Psoas muscle (tissue), 8 donors: ENCODE data around the gene CNGB1. TPM values are rescaled to one million over a fixed set of nuclear protein-coding genes. Genes with fewer than 3 reads are reported as not detected.

Source experiments
- ATAC-seq, 4 donors: fragments of 200-7000 bp; cut with Tn5 transposase; one replicate each; pipeline ENCODE4 v1.9.1; 2020; ENCODE audit warnings: moderate library complexity in 3 of 4, mild to moderate bottlenecking in 2 of 4
- DNase-seq, 2 donors: peaks; one replicate each; pipeline ENCODE4 v3.0.0-alpha.2; 2020
- H3K27ac ChIP-seq: fragments of 200-600 bp; one replicate; pipeline ENCODE4 v1.8.0; 2022
- H3K27me3 ChIP-seq, 3 donors: fragments of 200-600 bp in 1 of 3; one replicate each; pipeline versions ENCODE4 v1.6.1 to v1.8.0; 2013 to 2022; ENCODE audit warnings: low read length in 2 of 3, mild to moderate bottlenecking in 2 of 3, moderate library complexity in 1 of 3; ENCODE audit not compliant: insufficient read depth in 3 of 3
- H3K36me3 ChIP-seq, 2 donors: fragments of 200-600 bp in 1 of 2; one replicate each; pipeline versions ENCODE4 v1.6.1 to v1.8.0; 2013 to 2022; ENCODE audit warnings: low read depth in 1 of 2, mild to moderate bottlenecking in 1 of 2, moderate library complexity in 1 of 2; ENCODE audit not compliant: insufficient read depth in 1 of 2
- H3K4me1 ChIP-seq: fragments of 200-600 bp; one replicate; pipeline ENCODE4 v1.8.0; 2022
- H3K4me3 ChIP-seq: fragments of 200-600 bp; one replicate; pipeline ENCODE4 v1.8.0; 2022; ENCODE audit warnings: mild to moderate bottlenecking
- H3K9me3 ChIP-seq: fragments of 200-600 bp; one replicate; pipeline ENCODE4 v1.8.0; 2022
- WGBS, 3 donors: extraction: QIAGEN DNeasy Blood & Tissue Kit; methylation state at CpG; one replicate each; pipeline versions ENCODE4 v1.1.6 to v1.1.7; 2013; 5-methylcytosine and 5-hydroxymethylcytosine counted together
- intact Hi-C, 2 donors: fragments of 100-400 bp; cut with DNase I; formaldehyde crosslinking; loops; one replicate each; pipeline versions ENCODE4 v1.11.0 to v1.14.2; 2022
- polyA plus RNA-seq, 3 donors: library from polyadenylated mRNA; stranded (reverse); fragments of 200-250 nt; gene quantifications; one replicate each; pipeline ENCODE4 v1.2.3, GENCODE V29; 2013
- total RNA-seq, 4 donors: library from RNA; stranded (reverse); fragmentation: NEBNext Ultra II Directional in 2 of 4; extraction: Animal tissue kit (Norgen Biotek cat#: 25700) in 2 of 4; gene quantifications; one replicate each; pipeline versions ENCODE4 v1.2.1 to v1.2.4, GENCODE V29; 2021 to 2023
- TF ChIP-seq, protein P1 (sequence below): fragments of 200-600 bp; IDR thresholded peaks from one replicate; pipeline ENCODE4 v1.8.0; 2022; ENCODE audit warnings: antibody characterized with exemption
- donor health status: healthy with polysubstance abuse.
- donor health status: DM: no; HTN: no; CAD: no; lungs with moderate emphysema.
- donor health status: Bipolar disorder and iron deficiency.
- donor health status: healthy.
- donor health status: DM: yes; HTN: yes; CAD: no.
- donor health status: DM: no; HTN: no; CAD: no.
- donor health status: DM: no; HTN: no; CAD: no.
- donor health status: DM: yes; HTN: yes; CAD: no.

The CNGB1 gene
- total and polyA plus RNA-seq, 7 donors, result not detected

DNA sequence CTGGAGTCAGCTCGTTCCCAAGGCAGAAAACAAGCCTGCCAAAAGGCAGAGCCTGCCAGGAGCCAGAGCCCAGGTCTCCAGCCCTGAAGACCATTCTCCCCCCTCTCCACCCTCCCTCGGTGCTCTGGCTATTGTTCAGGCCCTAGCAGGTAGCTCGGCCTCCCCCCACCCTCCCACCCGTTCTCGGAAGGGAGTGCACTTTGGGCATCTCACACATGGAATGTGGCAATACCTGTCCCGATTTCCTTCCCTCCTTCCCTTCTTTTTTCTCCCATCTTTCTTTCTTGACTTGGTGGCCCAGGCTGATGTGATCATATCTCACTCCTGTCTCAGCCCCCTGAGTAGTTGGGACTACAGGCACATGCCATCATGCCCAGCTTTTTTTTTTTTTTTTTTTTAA lies 12.4 kb downstream of the CNGB1 start:
- Histone ChIP-seq H3K4me1 (no peaks in the 10 kb centered on the region), H3K27me3 (no peaks in the 10 kb centered on the region), H3K4me3 (no peak overlapping the region), H3K27ac (no peak overlapping the region), H3K36me3 (no peaks in the 10 kb centered on the region), H3K9me3 (no peaks in the 10 kb centered on the region)
- intact Hi-C loops, result no loop called here
- TF ChIP-seq, protein P1, sequence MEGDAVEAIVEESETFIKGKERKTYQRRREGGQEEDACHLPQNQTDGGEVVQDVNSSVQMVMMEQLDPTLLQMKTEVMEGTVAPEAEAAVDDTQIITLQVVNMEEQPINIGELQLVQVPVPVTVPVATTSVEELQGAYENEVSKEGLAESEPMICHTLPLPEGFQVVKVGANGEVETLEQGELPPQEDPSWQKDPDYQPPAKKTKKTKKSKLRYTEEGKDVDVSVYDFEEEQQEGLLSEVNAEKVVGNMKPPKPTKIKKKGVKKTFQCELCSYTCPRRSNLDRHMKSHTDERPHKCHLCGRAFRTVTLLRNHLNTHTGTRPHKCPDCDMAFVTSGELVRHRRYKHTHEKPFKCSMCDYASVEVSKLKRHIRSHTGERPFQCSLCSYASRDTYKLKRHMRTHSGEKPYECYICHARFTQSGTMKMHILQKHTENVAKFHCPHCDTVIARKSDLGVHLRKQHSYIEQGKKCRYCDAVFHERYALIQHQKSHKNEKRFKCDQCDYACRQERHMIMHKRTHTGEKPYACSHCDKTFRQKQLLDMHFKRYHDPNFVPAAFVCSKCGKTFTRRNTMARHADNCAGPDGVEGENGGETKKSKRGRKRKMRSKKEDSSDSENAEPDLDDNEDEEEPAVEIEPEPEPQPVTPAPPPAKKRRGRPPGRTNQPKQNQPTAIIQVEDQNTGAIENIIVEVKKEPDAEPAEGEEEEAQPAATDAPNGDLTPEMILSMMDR, result no peak
- DNase-seq (no peak), ATAC-seq (no peak)
- WGBS, 3 donors, result 68 to 75% (median 69%) methylated on average over 6 of the region's 6 CpGs

- no peaks in the 10 kb centered on the region for H3K36me3 ChIP-seq
- 79 to 80% (median 79%) methylated on average over 8 of the region's 8 CpGs for WGBS, 3 donors
These were observed 13.1 kb downstream of the CNGB1 start for GRCh38 chr16:57957673-57958392.

GRCh38 chr16:57956924-57957672 lies 13.8 kb downstream of the CNGB1 start:
- no peak overlapping the region for H3K27ac ChIP-seq
- no peaks in the 10 kb centered on the region for H3K4me1 ChIP-seq
- no peaks in the 10 kb centered on the region for H3K36me3 ChIP-seq
- H3K27me3 ChIP-seq, result no peaks in the 10 kb centered on the region
- intact Hi-C loops, result no loop called here
- TF ChIP-seq, protein P1, result no peak
- no peak for DNase-seq
- ATAC-seq, result no peak
- 65 to 78% (median 65%) methylated on average over 8 of the region's 8 CpGs for WGBS, 3 donors
- H3K9me3 ChIP-seq, result no peaks in the 10 kb centered on the region
- H3K4me3 ChIP-seq, result no peak overlapping the region

More at GRCh38 chr16:57957673-57958392, 13.1 kb downstream of the CNGB1 start:
- no peaks in the 10 kb centered on the region for H3K27me3 ChIP-seq
- no peak overlapping the region for H3K4me3 ChIP-seq
- intact Hi-C loops, result no loop called here
- no peaks in the 10 kb centered on the region for H3K4me1 ChIP-seq
- H3K9me3 ChIP-seq, result no peaks in the 10 kb centered on the region
- TF ChIP-seq, protein P1, result no peak
- DNase-seq, result no peak
- no peak overlapping the region for H3K27ac ChIP-seq
- ATAC-seq, result no peak

GRCh38 chr16:57956270-57956808 lies 14.6 kb downstream of the CNGB1 start:
- no peaks in the 10 kb centered on the region for H3K4me1 ChIP-seq
- TF ChIP-seq, protein P1, result no peak
- 87 to 90% (median 89%) methylated on average over 8 of the region's 8 CpGs for WGBS, 3 donors
- no peak for ATAC-seq
- intact Hi-C loops, result no loop called here
- DNase-seq, result no peak
- H3K4me3 ChIP-seq, result no peak overlapping the region
- H3K36me3 ChIP-seq, result no peaks in the 10 kb centered on the region
- H3K27ac ChIP-seq, result no peak overlapping the region
- H3K9me3 ChIP-seq, result no peaks in the 10 kb centered on the region
- peaks cover 0 to 4% (median 0%) of the 10 kb centered on the region in 3 donors for H3K27me3 ChIP-seq
